ENCODE measurements around the gene KASH5. TPM values are rescaled to one million over a fixed set of nuclear protein-coding genes. Genes with fewer than 3 reads are reported as not detected.

KASH5 gene
- total and polyA plus RNA-seq, 2 of the 13 experiments (the other 11 are each of a cell fraction or from before 2014, with no cell fraction given) = not detected

GRCh38 chr19:49451430-49452181 lies 63.6 kb downstream of the KASH5 start, which contains the start of gene PIH1D1:
TSS of gene PIH1D1 (minus strand) at chr19:49451814. CDS start at chr19:49451574, 240 bp downstream.
- WGBS (ENCODE audit: low lambda C conversion rate) = under 1% methylated on average over 12 of the region's 42 CpGs
- TSS peak; percentile 85 for BruUV-seq (replicated peaks)
- Histone ChIP-seq H3K9ac (ENCODE audit: insufficient read depth, low read depth, low read length) (peak within 1 kb of the TSS; percentile 99), H3K4me3 (replicated peaks in 1 of 3; ENCODE audit: insufficient read depth in 1 of 3, low read depth in 2 of 3, low read length in 3 of 3) (peak within 1 kb of the TSS; percentile 93 to 98 (median 95)), H3K9me3 (ENCODE audit: low read length) (no peaks in the 10 kb centered on the region), H2AFZ (ENCODE audit: low read length) (peak within 1 kb of the TSS; percentile 93), H3K27me3 (ENCODE audit: control insufficient read depth in 1 of 2, insufficient read depth in 2 of 2, low read length in 2 of 2) (no peaks in the 10 kb centered on the region; a peak in 1 of 5 replicates), H3K79me2 (ENCODE audit: insufficient read depth, low read length) (peaks cover 29% of the 10 kb centered on the region), H4K20me1 (ENCODE audit: insufficient read depth, low read length) (no peaks in the 10 kb centered on the region), H3K36me3 (replicated peaks in 1 of 2; ENCODE audit: control insufficient read depth in 1 of 2, insufficient read depth in 2 of 2, low read length in 2 of 2) (peaks cover 6 to 22% of the 10 kb centered on the region in 2 experiments; a peak in 3 of 5 replicates), H3K4me2 (ENCODE audit: low read depth, low read length) (peak within 1 kb of the TSS; percentile 92), H3K27ac (ENCODE audit: extremely low read length, insufficient read depth, low read length) (peak within 1 kb of the TSS; percentile 99), H3K4me1 (ENCODE audit: insufficient read depth, low read length) (peaks cover 35% of the 10 kb centered on the region)
- peak; percentile 99 for DNase-seq (ENCODE audit: low spot score)
- POLR2A ChIA-PET = interaction anchor here (0.6 to 3.4 kb wide), 15 partner anchors 8 to 225 kb away, joined by 3 to 34 read pairs (median 4); partner anchors contain the start of genes DKKL1, FLT3LG, PRMT1 and RPS11
- CTCF ChIA-PET (ENCODE audit: low intra/inter-chr PET ratio, low total read pairs) = no interaction called here
- in situ Hi-C loops (cut with HindIII; ENCODE audit: extremely low pct_ligation_motif_present, low pct_unique_long_range_greater_than_20kb) (no loop called here), intact Hi-C loops (cut with micrococcal nuclease; ENCODE audit: unreplicated experiment) (no loop called here)
- FAIRE-seq = peak; percentile 99
- ATAC-seq = peak; percentile 85
- TF ChIP-seq ZNF660 (CRISPR knock-in tag; IDR thresholded peaks at IDR 0.05; ENCODE audit: borderline replicate concordance, low read depth) (no peak), RXRB (CRISPR knock-in tag; IDR thresholded peaks at IDR 0.05; ENCODE audit: borderline replicate concordance) (peak; percentile 26; the same call in 1 of the 2 replicates), HOXA9 (CRISPR knock-in tag; IDR thresholded peaks at IDR 0.05; ENCODE audit: borderline replicate concordance) (no peak), SPEN (CRISPR knock-in tag; IDR thresholded peaks at IDR 0.05; ENCODE audit: low read depth) (peak; percentile 75), KAT7 (CRISPR knock-in tag; IDR thresholded peaks at IDR 0.05; ENCODE audit: borderline replicate concordance) (peak; percentile 30; the same call in 1 of the 2 replicates), MIXL1 (CRISPR knock-in tag; IDR thresholded peaks at IDR 0.05) (peak; percentile 74), NFRKB (IDR thresholded peaks at IDR 0.05) (no peak), IKZF1 (IDR thresholded peaks at IDR 0.05) (no peak), PHF20 (CRISPR knock-in tag; IDR thresholded peaks at IDR 0.05) (peak; percentile 68; the same call in 1 of the 2 replicates), ZNF546 (CRISPR knock-in tag; conservative IDR thresholded peaks at IDR 0.05) (no peak), HMG20B (CRISPR knock-in tag; conservative IDR thresholded peaks at IDR 0.05) (no peak; the same call in 1 of the 2 replicates), MLLT10 (CRISPR knock-in tag; IDR thresholded peaks at IDR 0.05) (no peak), ZNF317 (CRISPR knock-in tag; IDR thresholded peaks at IDR 0.05) (no peak), ZNF160 (CRISPR knock-in tag; IDR thresholded peaks at IDR 0.05) (no peak), ZNF597 (CRISPR knock-in tag; IDR thresholded peaks at IDR 0.05) (no peak), ZNF674 (CRISPR knock-in tag; IDR thresholded peaks at IDR 0.05; ENCODE audit: low read depth) (no peak), CENPBD1 (CRISPR knock-in tag; IDR thresholded peaks at IDR 0.05; ENCODE audit: borderline replicate concordance, low read depth) (no peak), MLXIP (CRISPR knock-in tag; IDR thresholded peaks at IDR 0.05; ENCODE audit: borderline replicate concordance) (no peak), SRSF1 (optimal IDR thresholded peaks at IDR 0.05; ENCODE audit: low read depth, low read length) (no peak), HHEX (CRISPR knock-in tag; IDR thresholded peaks at IDR 0.05) (no peak), SCMH1 (CRISPR knock-in tag; IDR thresholded peaks at IDR 0.05; ENCODE audit: borderline replicate concordance) (no peak), NFE2 (CRISPR knock-in tag; IDR thresholded peaks at IDR 0.05) (no peak), ZNF766 (CRISPR knock-in tag; IDR thresholded peaks at IDR 0.05; ENCODE audit: borderline replicate concordance) (no peak)

Measured in HepG2 (cell line).